GM18858 (cell line): Measurements from ENCODE around the gene HIPK3.
"Not testable (repeated sequence)": the region's sequence is repeated elsewhere in the genome, so short reads cannot be mapped to it uniquely, and the experiment has no call there.

Source experiments
- ATAC-seq: cut with Tn5 transposase; IDR thresholded peaks from one replicate; pipeline ENCODE4 v1.9.1; 2021; ENCODE audit not compliant: unreplicated experiment

HIPK3 gene

DNA sequence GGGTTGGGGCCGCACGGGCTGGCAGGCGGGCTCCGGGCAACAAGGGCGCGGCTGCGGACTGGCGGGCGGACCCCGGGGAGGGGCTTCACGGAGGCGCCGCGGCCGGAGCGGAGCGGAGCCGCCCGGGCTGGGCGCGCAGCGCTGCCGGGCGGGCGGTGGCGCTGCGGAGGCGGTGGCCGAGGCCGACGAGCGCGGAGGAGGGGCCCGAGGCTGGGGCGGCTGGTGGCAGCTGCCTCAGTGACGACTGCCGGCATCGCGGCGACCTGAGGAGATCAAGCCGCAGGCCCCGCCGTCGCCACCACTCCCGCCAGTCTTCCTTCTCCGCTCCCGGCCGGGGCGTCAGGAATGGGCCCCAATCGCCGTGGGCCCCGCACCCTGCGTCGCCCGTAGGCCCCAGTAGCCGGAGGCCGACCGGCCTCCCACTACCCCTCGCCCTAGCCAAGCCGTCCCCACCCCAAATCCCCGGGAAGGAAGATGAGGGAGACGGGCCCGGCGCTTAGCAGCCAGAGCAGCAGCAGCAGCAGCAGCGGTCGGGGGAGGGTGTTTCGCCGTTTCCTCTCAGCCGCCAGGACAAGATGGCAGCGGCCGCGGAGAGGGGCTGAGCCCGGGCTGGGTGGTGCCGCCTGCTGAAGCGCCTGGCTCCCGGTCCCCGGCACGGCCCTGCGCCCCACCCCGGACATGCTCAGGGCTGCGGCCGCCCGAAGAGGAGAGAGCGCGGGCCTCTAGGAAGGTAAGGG, at the start of gene HIPK3:
Gene HIPK3, plus strand, starts transcription at position 222 of the 737 bp plus-strand sequence.
- ATAC-seq = peak; percentile 69

GRCh38 chr11:33207408-33207985, 49.7 kb upstream of the HIPK3 start:
- no peak for ATAC-seq

- no peak for ATAC-seq
Observed at GRCh38 chr11:33208150-33208549, 49.0 kb upstream of the HIPK3 start.

GRCh38 chr11:33211153-33211552, 46.0 kb upstream of the HIPK3 start:
- ATAC-seq = no peak

GRCh38 chr11:33211580-33211979, 45.6 kb upstream of the HIPK3 start:
- ATAC-seq = no peak

GRCh38 chr11:33214187-33214586, 43.0 kb upstream of the HIPK3 start:
- no peak for ATAC-seq

DNA sequence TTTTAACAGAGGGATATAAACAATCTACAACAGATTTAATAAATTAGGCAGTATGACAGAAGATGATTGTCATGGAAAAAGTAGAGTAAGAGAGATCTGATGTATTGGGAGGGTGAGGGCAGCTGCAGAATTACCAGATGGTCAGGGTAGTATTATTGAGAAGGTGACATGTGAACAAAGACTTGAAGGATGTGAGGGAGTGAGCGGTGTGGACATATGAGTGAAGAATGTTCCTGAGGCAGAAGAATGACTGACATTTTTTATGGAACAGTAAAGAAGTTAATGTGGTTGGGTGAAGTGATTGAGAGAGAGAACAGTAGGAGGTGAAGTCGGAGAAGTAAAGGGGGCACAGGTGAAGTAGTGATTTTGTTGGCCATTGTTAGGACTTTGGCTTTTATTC, 42.4 kb upstream of the HIPK3 start:
- ATAC-seq = no peak

GRCh38 chr11:33216676-33217075, 40.5 kb upstream of the HIPK3 start:
- not testable (repeated sequence) for ATAC-seq

GRCh38 chr11:33222052-33222750, 35.0 kb upstream of the HIPK3 start:
- no peak for ATAC-seq

DNA sequence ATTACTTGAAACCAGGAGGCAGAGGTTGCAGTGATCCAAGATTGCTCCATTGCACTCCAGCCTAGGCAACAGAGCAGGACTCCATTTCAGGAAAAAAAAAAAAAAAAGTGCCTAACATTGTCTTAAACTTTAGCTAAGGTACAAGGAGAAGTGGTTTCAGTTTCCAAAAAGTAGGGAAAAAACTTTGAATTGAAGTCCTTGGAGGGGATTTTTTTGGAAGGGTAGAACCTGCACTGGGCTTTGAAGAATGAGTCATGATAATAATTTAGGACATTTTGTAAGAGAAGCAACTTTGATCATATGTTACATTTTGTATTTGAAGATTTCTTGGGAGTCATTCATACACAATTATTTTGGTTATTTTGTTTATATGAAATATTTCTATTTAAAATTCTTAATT, 31.8 kb upstream of the HIPK3 start:
- ATAC-seq = no peak

- ATAC-seq = no peak
Observed at GRCh38 chr11:33227578-33228261, 29.5 kb upstream of the HIPK3 start.

GRCh38 chr11:33234397-33235190, 22.6 kb upstream of the HIPK3 start:
- no peak for ATAC-seq

DNA sequence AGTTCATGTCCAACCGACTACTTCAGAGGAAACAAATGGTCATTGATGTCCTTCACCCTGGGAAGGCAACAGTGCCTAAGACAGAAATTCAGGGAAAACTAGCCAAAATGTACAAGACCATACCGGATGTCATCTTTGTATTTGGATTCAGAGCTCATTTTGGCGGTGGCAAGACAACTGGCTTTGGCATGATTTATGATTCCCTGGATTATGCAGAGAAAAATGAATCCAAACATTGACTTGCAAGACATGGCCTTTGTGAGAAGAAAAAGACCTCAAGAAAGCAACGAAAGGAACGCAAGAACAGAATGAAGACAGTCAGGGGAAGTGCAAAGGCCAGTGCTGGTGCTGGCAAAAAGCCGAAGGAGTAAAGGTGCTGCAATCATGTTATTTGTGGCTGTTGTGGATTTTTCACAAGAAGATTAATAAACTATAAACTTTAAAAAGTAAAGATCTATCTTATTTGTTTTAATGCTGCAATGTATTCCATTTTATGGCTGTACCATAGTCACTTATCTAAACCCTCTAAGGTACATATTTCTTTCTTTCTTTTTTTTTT, 20.1 kb upstream of the HIPK3 start:
- ATAC-seq = no peak

GRCh38 chr11:33242575-33242974, 14.6 kb upstream of the HIPK3 start:
- ATAC-seq = no peak

- ATAC-seq = not testable (repeated sequence)
Observed at GRCh38 chr11:33243654-33244053, 13.5 kb upstream of the HIPK3 start.

DNA sequence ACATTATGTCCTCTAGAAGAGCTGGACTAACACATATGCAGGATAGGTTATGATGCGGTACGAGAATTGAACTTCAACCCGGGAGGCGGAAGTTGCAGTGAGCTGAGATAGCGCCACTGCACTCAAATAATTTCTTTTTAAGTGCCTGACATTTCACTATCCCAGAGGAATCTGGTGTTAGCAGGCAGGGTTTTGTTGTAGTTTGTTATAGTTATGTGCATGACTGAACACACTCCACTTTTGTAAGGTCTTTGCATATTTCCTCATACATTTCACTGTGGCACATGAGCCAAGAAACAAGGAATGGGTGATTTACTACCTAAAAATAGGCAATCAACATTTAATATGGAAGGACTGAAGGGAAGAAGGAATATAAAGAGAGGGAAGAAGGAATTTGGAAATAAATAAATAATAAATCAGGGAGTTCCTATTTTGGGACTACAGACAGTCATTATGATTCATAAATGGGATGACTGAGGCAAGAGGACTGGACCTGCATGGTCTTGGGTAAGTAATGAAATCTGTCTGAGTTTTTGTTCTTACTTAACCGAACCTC, 8.7 kb upstream of the HIPK3 start:
- no peak for ATAC-seq

- no peak for ATAC-seq
Observed at GRCh38 chr11:33256031-33256812, 959 bp upstream of the HIPK3 start.

- no peak for ATAC-seq
Observed at GRCh38 chr11:33256813-33257159, 395 bp upstream of the HIPK3 start.

- ATAC-seq = peak; percentile 20
Observed at GRCh38 chr11:33257897-33258630, 883 bp downstream of the HIPK3 start.
